Measurements from ENCODE around the gene OR2V2. TPM values are rescaled to one million over a fixed set of nuclear protein-coding genes. Genes with fewer than 3 reads are reported as not detected.
"Not testable (repeated sequence)": the region's sequence is repeated elsewhere in the genome, so short reads cannot be mapped to it uniquely, and the experiment has no call there.

Gene OR2V2
- total RNA-seq, 1 donor from 2014 or later = not detected

GRCh38 chr5:181163487-181164075 lies 16.2 kb downstream of the OR2V2 start:
- peaks cover 50% of the 10 kb centered on the region for H3K4me1 Mint-ChIP-seq
- H3K27ac Mint-ChIP-seq = peak overlapping the region; percentile 90
- H3K9me3 Mint-ChIP-seq = peaks cover 3% of the 10 kb centered on the region
- no peak for DNase-seq
- H3K36me3 Mint-ChIP-seq (ENCODE audit: low read depth) = no peaks in the 10 kb centered on the region
- H3K27me3 Mint-ChIP-seq = peaks cover 28% of the 10 kb centered on the region
- peak overlapping the region; percentile 69 for H3K4me3 Mint-ChIP-seq
- intact Hi-C loops (cut with micrococcal nuclease) = loop anchor here (10.0 kb wide), 1 partner anchor 59 kb away; no protein-coding TSS in a partner anchor

- no peaks in the 10 kb centered on the region for H3K36me3 Mint-ChIP-seq (ENCODE audit: low read depth)
- peak overlapping the region; percentile 90 for H3K27ac Mint-ChIP-seq
- H3K4me3 Mint-ChIP-seq = peak overlapping the region; percentile 69
- peaks cover 34% of the 10 kb centered on the region for H3K27me3 Mint-ChIP-seq
- intact Hi-C loops (cut with micrococcal nuclease) = loop anchor here (10.0 kb wide), 1 partner anchor 60 kb away; no protein-coding TSS in a partner anchor
- H3K9me3 Mint-ChIP-seq = peaks cover 3% of the 10 kb centered on the region
- peaks cover 54% of the 10 kb centered on the region for H3K4me1 Mint-ChIP-seq
- no peak for DNase-seq
Observed at GRCh38 chr5:181164076-181164952, 16.9 kb downstream of the OR2V2 start.

GRCh38 chr5:181166812-181167733 lies 19.7 kb downstream of the OR2V2 start:
- peaks cover 3% of the 10 kb centered on the region for H3K9me3 Mint-ChIP-seq
- H3K36me3 Mint-ChIP-seq (ENCODE audit: low read depth) = peaks cover 3% of the 10 kb centered on the region
- intact Hi-C loops (cut with micrococcal nuclease) = loop anchor here (5.0 to 10.0 kb wide), 2 partner anchors 62 to 115 kb away; no protein-coding TSS in a partner anchor
- peak overlapping the region; percentile 62 for H3K27ac Mint-ChIP-seq
- peaks cover 55% of the 10 kb centered on the region for H3K4me1 Mint-ChIP-seq
- no peak for DNase-seq
- H3K27me3 Mint-ChIP-seq = peaks cover 52% of the 10 kb centered on the region
- peak overlapping the region; percentile 22 for H3K4me3 Mint-ChIP-seq

GRCh38 chr5:181167814-181168488 lies 20.6 kb downstream of the OR2V2 start:
- Mint-ChIP-seq H3K27ac (no peak overlapping the region), H3K4me3 (no peak overlapping the region), H3K4me1 (peaks cover 59% of the 10 kb centered on the region), H3K27me3 (peaks cover 55% of the 10 kb centered on the region), H3K9me3 (peaks cover 3% of the 10 kb centered on the region), H3K36me3 (ENCODE audit: low read depth) (peaks cover 3% of the 10 kb centered on the region)
- DNase-seq = peak; percentile 78
- intact Hi-C loops (cut with micrococcal nuclease) = loop anchor here (5.0 to 10.0 kb wide), 2 partner anchors 63 to 116 kb away; no protein-coding TSS in a partner anchor

- peaks cover 3% of the 10 kb centered on the region for H3K36me3 Mint-ChIP-seq (ENCODE audit: low read depth)
- intact Hi-C loops (cut with micrococcal nuclease) = loop anchor here (5.0 to 10.0 kb wide), 2 partner anchors 64 to 116 kb away; no protein-coding TSS in a partner anchor
Observed at GRCh38 chr5:181168595-181169118, 21.3 kb downstream of the OR2V2 start.

GRCh38 chr5:181169459-181170236 lies 22.3 kb downstream of the OR2V2 start:
- Mint-ChIP-seq H3K4me3 (peak overlapping the region; percentile 75), H3K4me1 (peaks cover 60% of the 10 kb centered on the region), H3K27ac (peak overlapping the region; percentile 68), H3K27me3 (peaks cover 59% of the 10 kb centered on the region)
- peak; percentile 88 for DNase-seq
- not testable (repeated sequence) for H3K36me3 Mint-ChIP-seq (ENCODE audit: low read depth); H3K9me3 Mint-ChIP-seq
- intact Hi-C loops (cut with micrococcal nuclease) = loop anchor here (2.0 to 10.0 kb wide), 3 partner anchors 47 to 117 kb away; no protein-coding TSS in a partner anchor

More at GRCh38 chr5:181168595-181169118, 21.3 kb downstream of the OR2V2 start:
- DNase-seq = no peak
- peak overlapping the region; percentile 60 for H3K27ac Mint-ChIP-seq
- H3K27me3 Mint-ChIP-seq = peaks cover 60% of the 10 kb centered on the region
- H3K4me1 Mint-ChIP-seq = peaks cover 61% of the 10 kb centered on the region
- H3K4me3 Mint-ChIP-seq = peak overlapping the region; percentile 5
- H3K9me3 Mint-ChIP-seq = peaks cover 3% of the 10 kb centered on the region

- peaks cover 59% of the 10 kb centered on the region for H3K27me3 Mint-ChIP-seq
- peak overlapping the region; percentile 75 for H3K4me3 Mint-ChIP-seq
- DNase-seq = no peak
- H3K27ac Mint-ChIP-seq = peak overlapping the region; percentile 68
- no peaks in the 10 kb centered on the region for H3K9me3 Mint-ChIP-seq
- peaks cover 59% of the 10 kb centered on the region for H3K4me1 Mint-ChIP-seq
- intact Hi-C loops (cut with micrococcal nuclease) = loop anchor here (2.0 kb wide), 1 partner anchor 46 kb away; no protein-coding TSS in a partner anchor
- H3K36me3 Mint-ChIP-seq (ENCODE audit: low read depth) = peaks cover 3% of the 10 kb centered on the region
Observed at GRCh38 chr5:181170237-181170825, 22.9 kb downstream of the OR2V2 start.

- Mint-ChIP-seq H3K4me3 (peak overlapping the region; percentile 75), H3K27ac (peak overlapping the region; percentile 41), H3K36me3 (ENCODE audit: low read depth) (peaks cover 3% of the 10 kb centered on the region), H3K27me3 (peaks cover 56% of the 10 kb centered on the region), H3K4me1 (peaks cover 55% of the 10 kb centered on the region), H3K9me3 (no peaks in the 10 kb centered on the region)
- DNase-seq = no peak
- intact Hi-C loops (cut with micrococcal nuclease) = loop anchor here (2.0 kb wide), 1 partner anchor 46 kb away; no protein-coding TSS in a partner anchor
Observed at GRCh38 chr5:181170996-181171395, 23.6 kb downstream of the OR2V2 start.

- no peak for DNase-seq
- H3K27ac Mint-ChIP-seq = no peak overlapping the region
- H3K36me3 Mint-ChIP-seq (ENCODE audit: low read depth) = peaks cover 3% of the 10 kb centered on the region
- intact Hi-C loops (cut with micrococcal nuclease) = loop anchor here (2.0 kb wide), 3 partner anchors 17 to 51 kb away; partner anchors contain the start of gene TRIM41
- H3K4me3 Mint-ChIP-seq = peak overlapping the region; percentile 26
- H3K27me3 Mint-ChIP-seq = peaks cover 57% of the 10 kb centered on the region
- H3K9me3 Mint-ChIP-seq = no peaks in the 10 kb centered on the region
- peaks cover 51% of the 10 kb centered on the region for H3K4me1 Mint-ChIP-seq
Observed at GRCh38 chr5:181171782-181172181, 24.4 kb downstream of the OR2V2 start.

GRCh38 chr5:181173027-181173419 lies 25.6 kb downstream of the OR2V2 start:
- DNase-seq = no peak
- peaks cover 41% of the 10 kb centered on the region for H3K4me1 Mint-ChIP-seq
- H3K27me3 Mint-ChIP-seq = peaks cover 47% of the 10 kb centered on the region
- intact Hi-C loops (cut with micrococcal nuclease) = loop anchor here (1.0 to 2.0 kb wide), 4 partner anchors 9 to 50 kb away; partner anchors contain the start of gene TRIM41
- peak overlapping the region; percentile 91 for H3K27ac Mint-ChIP-seq
- peaks cover 3% of the 10 kb centered on the region for H3K36me3 Mint-ChIP-seq (ENCODE audit: low read depth)
- H3K9me3 Mint-ChIP-seq = no peaks in the 10 kb centered on the region
- H3K4me3 Mint-ChIP-seq = peak overlapping the region; percentile 85
